DMS153 treated with DMSO at 0.1 percent for 48 hours (cell line): Measurements from ENCODE around the gene HES3.

Source experiments
- DNase-seq: peaks from one replicate; lab custom pipeline; 2025; ENCODE audit not compliant: unreplicated experiment; lab: John Stamatoyannopoulos, UW

The HES3 gene, protein sequence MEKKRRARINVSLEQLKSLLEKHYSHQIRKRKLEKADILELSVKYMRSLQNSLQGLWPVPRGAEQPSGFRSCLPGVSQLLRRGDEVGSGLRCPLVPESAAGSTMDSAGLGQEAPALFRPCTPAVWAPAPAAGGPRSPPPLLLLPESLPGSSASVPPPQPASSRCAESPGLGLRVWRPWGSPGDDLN

DNA sequence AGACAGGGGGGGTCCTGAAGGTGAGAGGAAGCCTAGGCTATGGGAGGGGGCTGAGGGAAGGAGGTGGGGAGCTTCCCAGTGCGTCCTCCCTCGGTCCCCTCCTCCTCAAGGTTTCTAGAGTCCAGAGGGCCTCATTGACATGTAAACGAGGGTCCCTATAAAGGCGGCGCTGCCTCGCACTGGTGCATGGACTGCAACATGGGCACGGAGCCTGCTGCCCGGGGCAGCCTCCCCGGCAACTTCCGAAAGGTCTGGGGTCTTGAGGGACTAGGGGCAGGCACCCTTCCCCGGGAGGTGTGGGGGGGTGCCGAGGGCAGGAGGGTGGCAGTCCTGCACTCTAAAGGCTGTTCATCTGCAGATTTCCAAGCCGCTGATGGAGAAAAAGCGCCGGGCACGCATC is at the start of gene HES3:
Gene HES3 (plus strand): TSS at position 187 of the 400 bp plus-strand sequence. CDS start 187 bp downstream, at position 374.
- no peak for DNase-seq

DNA sequence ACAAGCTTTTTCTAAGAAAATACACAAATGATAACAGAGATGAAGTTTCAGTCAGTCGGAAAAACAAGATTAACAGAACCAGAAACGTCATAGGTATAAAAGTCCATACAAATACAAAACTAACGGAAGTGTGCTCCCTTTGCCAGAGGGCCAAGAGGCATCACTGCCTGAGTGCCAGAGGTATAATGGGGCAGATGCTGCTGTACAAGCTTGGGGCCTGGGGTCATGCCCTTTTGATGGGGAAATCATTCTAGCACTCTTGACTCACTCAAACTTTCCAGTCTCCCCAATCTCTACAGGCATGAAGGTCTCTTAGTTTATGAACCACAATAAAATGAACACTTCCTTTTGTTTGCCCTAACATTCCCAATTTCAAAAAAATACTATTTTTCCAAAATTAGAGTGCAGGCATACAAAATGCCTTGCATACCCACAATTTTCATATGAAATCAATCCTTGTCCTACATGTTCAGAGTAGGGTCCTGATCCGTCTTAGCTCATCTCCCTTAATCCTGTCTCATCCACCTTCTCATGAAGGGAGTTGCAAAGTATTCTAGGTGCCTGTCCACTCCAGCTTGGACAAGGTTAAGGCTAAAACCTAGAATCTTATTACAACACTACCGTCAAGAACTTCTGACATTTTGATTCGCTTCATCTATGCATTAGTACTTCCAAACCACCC is 46.1 kb upstream of the HES3 start:
- DNase-seq: no peak

DNA sequence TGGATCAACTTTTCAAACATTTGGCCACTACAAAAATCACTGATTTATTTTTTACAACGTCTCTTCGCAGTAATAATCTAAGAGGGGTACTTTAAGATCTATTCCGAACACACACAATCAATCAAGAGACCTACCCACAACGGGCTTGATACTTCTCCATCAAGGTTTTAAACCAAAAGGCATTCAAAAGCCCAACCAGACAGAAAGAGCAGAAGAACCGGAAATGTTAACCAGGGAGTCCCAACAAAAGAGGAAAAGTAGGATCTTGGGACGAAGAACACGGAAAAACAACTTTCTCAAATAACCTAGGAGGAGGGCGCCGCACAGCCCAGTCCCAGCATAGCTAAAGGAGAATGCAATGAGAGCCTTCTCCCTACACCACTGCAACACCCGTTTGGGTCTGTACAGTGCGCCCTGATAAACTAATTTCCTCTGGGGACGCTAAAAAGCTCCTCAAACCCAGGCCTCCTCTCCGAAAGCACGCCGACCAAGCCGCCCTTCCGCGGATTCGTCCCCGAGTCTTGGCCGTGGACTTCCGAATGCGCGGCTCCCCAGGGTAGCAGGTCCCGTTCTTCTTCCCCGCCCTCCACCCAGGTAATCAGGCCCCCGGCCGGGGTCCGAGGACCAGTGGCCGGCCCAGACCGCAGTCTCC is 45.2 kb upstream of the HES3 start:
- DNase-seq: no peak

DNA sequence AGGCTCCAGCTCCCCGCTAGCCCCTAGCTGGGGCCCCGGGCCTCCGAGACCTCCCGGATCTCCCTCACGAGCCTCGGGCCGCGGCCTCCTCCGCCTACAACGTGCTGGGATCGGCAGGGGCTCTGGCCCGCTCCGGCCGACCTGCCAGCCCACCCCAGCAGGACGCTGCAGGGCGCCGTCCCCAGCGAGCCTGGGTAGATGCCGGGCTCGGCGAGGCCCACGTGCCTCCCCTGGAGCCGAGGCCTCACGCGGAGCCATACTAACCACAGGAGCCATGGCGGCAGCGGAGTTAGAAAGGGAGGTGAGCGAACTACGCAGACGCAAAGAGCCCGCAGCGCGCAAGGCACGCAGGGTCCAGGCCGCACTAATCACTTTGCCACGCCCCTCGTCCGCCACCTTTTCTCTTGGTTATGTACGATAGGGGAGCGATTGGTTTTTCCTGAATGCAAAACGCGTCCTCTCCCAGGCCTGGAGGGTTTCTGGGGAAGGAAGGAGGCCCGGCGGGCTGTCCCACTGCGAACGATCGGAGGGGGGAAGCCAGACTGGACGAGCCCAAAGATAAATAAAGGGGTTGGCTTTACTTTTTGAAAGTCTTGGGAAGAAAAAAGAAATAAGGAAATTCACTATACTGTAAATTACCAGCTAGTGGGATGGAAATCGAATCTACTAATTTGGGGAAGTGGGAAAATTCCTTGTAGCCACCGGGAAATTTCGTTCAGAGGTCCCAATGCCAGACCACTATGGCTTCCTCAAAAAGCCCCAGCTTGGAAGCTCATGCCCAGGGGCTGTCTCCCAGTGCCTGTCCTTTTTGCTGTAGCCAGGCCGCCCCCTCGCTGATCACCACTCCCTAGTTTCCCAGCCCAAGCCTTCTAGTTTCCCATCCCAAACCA is 44.4 kb upstream of the HES3 start, which contains the start of gene RPL22:
Gene RPL22 (minus strand): TSS at position 298 of the 890 bp plus-strand sequence. CDS start 22 bp downstream, at position 276.
- DNase-seq: peak; percentile 98

DNA sequence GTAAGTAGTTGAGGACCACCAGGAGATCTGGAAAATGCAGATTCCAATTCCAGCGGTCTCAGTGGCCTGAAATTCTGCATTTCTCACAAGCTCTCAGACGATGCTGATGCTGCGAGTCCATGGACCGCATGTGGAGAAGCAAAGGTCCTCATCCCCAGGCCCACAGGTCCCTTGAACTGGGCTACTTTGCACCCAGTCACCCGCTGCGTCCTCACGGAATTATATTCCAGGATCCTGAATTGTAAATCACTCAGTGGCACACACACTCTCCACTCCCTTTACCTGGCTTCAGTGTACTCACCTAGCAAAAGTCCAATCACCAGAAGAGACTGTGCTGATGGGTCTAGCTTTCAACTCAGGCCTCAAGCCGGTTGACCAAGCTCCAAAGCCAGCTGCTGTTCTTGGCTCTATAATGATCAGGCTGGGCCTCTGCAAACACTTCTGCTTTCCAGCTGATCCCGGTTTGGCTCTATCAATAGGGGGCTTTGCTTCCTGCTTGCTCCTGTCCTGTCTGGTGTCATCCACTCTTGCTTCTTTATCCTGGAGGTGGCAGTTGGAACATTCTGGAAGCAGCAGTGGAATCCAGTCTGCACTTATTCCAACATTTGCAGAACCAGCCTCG is 43.7 kb upstream of the HES3 start:
- no peak for DNase-seq

DNA sequence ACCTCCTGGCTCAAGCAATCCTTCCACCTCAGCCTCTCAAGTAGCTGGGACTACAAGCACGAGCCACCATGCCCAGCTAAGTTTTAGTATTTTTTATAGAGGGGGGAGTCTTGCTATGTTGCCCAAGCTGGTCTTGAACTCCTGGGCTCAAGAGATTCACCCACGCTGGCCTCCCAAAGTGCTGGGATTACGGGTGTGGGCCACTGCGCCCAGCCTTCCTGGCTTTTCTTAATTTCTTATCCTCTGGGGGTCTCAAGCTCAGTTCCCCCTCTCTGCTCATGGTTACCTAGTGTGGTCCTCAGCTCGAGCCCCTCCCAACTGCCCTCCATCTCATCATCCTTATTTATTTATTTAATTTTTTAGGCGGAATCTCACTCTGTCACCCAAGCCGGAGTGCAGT is 41.7 kb upstream of the HES3 start:
- DNase-seq: no peak

DNA sequence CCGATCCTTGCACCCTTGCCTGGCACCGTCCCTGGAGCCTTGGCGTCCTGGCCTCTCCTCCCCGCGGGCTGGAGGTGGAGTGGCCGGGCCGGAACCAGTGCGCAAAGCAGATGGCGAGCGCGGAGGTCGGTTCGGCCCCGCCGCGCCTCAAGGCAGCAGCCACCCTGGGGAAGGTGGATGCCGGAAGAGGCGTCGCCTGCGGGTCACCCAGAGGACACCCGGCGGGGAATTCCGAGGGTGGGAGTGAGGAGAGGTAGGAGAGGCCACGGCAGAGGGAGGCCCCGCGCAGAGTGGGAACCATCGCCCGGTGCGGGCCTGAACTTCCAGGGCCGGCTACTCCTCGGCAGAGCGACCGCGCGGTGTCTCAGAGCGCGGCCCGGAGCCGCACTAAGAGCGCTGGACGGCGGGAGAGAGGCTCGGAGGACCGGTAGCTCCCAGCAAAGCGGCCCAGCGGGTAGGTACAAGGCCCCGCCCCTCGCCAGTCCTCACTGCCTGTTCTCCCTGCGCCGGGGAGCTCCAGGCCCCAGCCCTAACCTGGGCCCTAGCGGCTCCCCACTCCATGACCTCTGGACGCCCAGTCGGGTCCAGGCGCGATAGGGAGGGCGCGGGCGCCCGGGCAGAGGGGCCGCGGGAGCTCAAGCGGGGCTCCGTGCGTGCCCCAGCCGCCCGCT is 38.0 kb upstream of the HES3 start, which contains the start of gene RNF207:
Gene RNF207 (plus strand): TSS at position 271 of the 671 bp plus-strand sequence. CDS start 417 bp downstream, outside the sequence.
- peak; percentile 21 for DNase-seq

DNA sequence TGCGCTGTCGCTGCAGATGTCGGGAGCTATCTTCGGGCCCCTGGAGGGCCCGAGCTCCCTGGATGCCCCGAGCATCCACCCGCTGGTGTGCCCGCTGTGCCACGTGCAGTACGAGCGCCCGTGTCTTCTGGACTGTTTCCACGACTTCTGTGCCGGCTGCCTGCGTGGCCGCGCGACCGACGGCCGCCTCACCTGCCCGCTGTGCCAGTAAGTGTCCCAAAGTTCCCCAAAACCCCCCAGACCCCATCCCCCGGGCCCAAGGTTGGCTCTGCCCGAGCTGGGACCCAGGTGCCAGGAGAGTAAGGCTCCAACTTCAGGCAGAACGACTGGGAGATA is 37.5 kb upstream of the HES3 start:
- no peak for DNase-seq

DNA sequence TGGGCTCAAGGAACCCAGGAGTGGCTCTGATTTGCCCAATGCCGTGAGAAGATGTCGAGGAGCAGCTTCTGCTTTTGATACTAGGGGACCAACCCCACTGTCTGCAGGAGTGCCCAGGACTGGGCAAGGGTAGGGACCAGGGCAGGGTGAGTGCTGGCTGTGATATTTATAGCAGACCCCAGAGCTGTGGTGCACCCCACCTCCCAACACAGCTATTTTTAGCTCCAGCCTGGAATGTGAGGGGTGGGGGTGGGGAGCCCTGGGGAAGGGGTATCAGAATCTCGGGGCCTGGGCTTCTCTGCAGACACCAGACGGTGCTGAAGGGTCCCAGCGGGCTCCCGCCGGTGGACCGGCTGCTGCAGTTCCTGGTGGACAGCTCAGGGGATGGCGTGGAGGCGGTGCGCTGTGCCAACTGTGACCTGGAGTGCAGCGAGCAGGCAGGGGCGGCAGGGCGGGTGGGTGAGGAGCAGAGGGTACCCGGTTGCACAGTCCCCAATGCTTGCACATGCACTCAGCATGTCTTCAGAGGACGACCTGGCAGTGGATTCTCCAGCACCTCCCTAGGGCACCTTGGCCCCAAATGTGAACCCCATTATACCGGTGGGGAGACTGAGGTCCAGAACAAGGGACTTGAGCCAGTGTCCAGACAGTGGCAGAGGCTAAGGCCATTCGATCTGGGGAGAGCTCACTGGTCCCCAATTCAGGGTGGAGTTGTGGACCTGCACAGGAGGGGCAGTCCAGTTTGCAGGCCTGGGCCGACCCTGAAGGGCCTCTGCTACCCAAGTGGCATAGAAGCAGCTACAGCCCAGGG is 36.7 kb upstream of the HES3 start:
- no peak for DNase-seq

DNA sequence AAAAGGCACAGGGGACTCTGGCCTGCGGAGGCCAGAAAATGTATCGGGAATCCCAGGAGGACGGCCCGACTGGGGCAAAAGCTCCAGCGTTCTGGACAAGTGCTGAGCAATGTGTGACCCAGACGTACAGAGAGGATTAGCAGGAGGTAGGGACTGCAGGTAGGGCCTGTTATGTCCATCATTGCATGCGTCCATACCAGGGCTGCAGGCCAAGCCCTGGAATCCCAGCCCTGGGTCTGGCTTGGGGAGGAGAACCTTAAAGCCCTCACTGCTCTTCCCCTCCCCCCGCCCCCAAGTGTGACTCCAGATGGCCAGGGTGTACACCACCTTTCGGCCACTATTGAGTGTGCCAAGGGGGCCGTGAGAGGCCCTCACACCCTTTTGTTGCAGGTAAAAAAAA is 36.1 kb upstream of the HES3 start:
- no peak for DNase-seq

DNA sequence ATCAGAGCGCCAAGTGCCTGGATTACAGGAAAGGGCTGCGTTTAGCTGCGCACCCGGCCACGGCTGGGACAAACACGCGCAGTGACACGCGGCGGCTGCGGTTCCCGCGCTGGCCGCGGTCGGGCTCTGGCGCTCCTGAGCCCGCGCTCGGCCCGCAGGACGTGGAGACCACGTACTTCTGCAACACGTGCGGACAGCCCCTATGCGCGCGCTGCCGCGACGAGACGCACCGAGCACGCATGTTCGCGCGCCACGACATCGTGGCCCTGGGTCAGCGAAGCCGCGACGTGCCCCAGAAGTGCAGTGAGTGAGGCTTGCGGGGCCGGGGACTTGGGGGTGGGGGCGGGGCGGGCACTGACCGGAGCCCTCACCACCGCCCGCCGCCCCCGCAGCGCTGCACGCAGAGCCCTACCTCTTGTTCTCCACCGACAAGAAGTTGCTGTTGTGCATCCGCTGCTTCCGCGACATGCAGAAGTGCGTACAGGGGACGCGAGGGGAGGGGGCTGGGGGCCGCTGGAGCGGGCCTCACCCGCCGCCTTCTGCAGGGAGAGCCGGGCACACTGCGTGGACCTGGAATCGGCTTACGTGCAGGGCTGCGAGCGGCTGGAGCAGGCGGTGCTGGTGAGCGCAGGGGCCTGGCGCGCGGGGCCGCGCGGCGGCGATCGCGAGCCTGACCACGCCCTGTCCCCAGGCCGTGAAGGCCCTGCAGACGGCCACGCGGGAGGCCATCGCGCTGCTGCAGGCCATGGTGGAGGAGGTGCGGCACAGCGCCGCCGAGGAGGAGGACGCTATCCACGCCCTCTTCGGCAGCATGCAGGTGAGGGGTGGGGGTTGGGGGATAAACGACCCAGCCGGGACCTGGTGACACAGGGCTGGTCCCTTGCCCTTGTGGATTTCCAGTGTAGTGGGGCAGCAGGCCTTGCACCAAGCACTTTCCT is 35.0 kb upstream of the HES3 start:
- no peak for DNase-seq

DNA sequence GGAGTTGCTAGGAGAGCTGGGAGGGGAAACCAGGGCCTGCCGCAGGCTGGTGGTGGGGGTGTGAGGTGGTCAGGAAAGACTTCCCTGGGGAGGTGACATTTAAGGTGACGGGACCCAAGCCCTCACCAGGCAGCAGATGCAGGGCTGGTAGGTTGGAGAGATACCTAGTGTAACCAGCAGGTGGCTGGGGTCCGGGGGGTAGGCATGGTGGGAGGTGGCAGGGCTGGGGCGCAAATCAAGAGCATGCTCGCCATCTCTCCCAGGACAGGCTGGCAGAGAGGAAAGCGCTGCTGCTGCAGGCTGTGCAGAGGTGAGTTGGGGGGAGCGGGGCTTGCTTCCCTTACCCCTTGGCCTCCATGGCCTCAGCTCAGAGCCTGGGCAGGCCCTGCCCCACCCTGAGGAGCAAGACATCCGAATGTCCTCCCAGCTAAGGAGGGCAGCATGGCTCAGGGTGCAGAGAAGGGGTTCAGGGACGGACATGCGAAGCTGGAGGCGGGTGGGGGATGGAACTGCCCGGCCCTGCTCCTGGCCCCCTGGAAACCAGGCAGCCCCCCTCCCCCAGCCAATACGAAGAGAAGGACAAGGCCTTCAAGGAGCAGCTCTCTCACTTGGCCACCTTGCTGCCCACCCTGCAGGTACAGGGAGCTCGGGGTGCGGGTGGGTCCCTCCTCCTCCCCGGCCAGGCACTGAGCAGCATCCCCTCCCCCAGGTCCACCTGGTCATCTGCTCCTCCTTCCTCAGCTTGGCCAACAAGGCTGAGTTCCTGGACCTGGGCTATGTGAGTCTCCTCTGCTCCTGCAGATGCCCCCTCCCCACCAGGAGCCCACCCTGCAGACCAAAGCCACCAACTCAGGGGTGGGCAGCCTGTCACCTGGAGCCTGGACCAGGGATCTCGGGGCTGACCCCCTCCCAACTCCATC is 34.1 kb upstream of the HES3 start:
- no peak for DNase-seq

DNA sequence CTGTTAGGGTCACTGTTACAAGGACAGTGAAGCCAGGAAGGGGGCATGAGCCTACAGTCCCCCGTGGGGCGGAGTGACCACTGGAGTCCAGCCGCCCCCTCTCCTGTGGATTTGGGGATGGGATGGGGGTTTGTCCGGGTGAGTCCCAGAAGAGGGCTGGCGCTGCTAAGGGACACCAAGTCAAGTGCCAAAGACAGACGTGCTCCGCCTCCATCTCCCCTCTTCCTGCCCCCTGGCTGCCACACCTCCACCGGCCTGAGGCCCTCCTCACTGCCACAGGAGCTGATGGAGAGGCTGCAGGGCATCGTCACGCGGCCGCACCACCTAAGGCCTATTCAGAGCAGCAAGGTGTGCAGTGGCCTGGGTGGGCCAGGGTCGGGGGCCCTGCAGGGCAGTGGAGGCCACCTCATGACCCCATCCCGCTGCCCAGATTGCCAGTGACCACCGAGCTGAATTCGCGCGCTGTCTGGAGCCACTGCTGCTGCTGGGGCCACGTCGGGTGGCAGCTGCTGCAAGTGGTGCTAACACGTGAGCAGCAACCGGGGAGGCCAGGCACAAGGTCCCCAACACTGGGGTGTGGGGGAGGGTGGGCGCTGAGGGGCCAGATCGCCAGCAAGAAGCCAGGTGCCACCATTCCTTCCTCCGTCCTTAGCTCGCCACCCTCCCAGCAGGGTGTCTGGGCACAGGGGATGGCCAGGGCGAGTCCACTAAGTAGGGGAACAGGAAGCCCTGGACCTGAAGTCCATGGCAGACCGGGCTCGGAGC is 33.2 kb upstream of the HES3 start:
- DNase-seq: no peak

DNA sequence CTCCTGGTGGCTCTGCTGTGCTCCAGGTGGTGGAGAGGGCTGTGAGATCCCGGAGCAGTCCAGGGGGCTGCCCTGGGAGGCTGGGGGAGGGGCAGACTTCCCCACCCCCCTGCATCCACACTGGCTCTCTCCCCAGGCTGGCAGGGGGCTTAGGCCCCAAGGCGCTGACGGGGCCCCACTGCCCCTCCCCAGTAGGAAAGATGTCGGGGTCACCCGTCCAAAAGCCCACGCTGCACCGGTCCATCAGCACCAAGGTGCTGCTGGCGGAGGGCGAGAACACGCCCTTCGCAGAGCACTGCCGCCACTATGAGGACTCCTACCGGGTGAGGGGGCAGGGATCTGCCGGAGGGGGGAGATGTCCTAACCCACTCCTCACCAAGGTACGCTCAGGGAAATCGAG is 32.2 kb upstream of the HES3 start:
- no peak for DNase-seq

DNA sequence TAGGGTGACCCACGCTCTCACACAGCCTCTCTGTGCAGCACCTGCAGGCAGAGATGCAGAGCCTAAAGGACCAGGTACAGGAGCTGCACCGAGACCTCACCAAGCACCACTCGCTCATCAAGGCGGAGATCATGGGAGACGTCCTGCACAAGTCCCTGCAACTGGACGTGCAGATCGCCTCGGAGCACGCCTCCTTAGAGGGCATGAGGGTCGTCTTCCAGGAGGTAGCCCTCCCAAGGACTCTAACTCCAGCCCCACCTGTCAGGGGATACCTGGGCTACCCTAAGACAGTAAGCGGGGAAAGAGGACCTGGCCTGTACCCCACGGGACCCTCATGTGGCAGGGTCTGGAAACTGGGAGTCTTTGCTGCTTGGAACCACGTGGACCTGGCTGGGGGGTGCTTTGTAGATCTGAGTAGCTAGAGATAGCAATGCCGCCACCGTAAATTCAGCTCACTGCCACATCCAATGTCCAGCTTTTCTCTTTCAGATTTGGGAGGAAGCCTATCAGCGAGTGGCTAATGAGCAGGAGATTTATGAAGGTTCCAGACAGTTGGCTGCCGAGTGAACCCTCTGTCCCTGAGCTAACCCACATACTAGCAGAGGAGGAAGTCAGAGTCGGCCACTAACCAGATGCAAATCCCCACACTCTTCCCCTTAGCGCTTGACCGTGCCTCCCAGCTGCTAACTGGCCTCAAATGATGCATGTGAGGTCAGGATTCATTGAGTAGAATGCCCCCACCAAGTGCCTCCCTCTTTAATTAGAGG is 31.6 kb upstream of the HES3 start:
- no peak for DNase-seq
